OCI-LY7 (cell line): ENCODE measurements around the gene IRAK1. TPM values are rescaled to one million over a fixed set of nuclear protein-coding genes. Genes with fewer than 3 reads are reported as not detected.

Source experiments
- BruUV-seq: library from RNA; stranded (reverse); fragments of 400-500 nt; replicated peaks from 2 replicates; lab custom pipeline; 2021; lab: Mats Ljungman, UMichigan
- CTCF ChIA-PET: fragments of 300-600 bp; sonication (Branson Sonifier 250); formaldehyde crosslinking; loops from one replicate; lab custom pipeline; 2022; ENCODE audit warnings: antibody characterized with exemption; ENCODE audit not compliant: unreplicated experiment; lab: Charles Lee
- POLR2A ChIA-PET: fragments of 300-600 bp; sonication (Branson Sonifier 250); formaldehyde crosslinking; loops from one replicate; lab custom pipeline; 2022; ENCODE audit warnings: antibody characterized with exemption; lab: Charles Lee
- DNase-seq: peaks from one replicate; pipeline ENCODE4 v3.0.0-alpha.2; 2015; ENCODE audit warnings: low spot score
- H2AFZ ChIP-seq: fragments of 200-600 bp; sonication (generic), shearing (Covaris generic); 2 replicates; pipeline ENCODE4 v1.6.1; 2014; ENCODE audit warnings: mild to moderate bottlenecking, antibody characterized with exemption, low read length, moderate library complexity
- H3K27ac ChIP-seq: fragments of 200-600 bp; sonication (generic); 2 replicates; pipeline ENCODE4 v1.5.1; 2014; ENCODE audit warnings: mixed run types, low read depth, mild to moderate bottlenecking, moderate library complexity, low read length, inconsistent platforms; ENCODE audit not compliant: poor library complexity, severe bottlenecking
- H3K36me3 ChIP-seq: fragments of 200-600 bp; sonication (generic); 2 replicates; pipeline ENCODE4 v1.6.1; 2014; ENCODE audit warnings: mild to moderate bottlenecking, antibody characterized with exemption, low read length, moderate library complexity, mixed read lengths; ENCODE audit not compliant: insufficient read depth
- H3K4me1 ChIP-seq: fragments of 200-600 bp; sonication (generic); 2 replicates; pipeline ENCODE4 v1.5.1; 2014; ENCODE audit warnings: mild to moderate bottlenecking, low read length; ENCODE audit not compliant: insufficient read depth, poor library complexity, severe bottlenecking
- H3K4me2 ChIP-seq: fragments of 200-600 bp; sonication (generic); 2 replicates; pipeline ENCODE4 v1.6.1; 2014; ENCODE audit warnings: mild to moderate bottlenecking, low read length
- H3K4me3 ChIP-seq: fragments of 200-600 bp; sonication (generic); 2 replicates; pipeline ENCODE4 v1.5.1; 2014; ENCODE audit warnings: mild to moderate bottlenecking, low read depth, low read length; ENCODE audit not compliant: poor library complexity, severe bottlenecking
- H3K79me2 ChIP-seq: fragments of 200-600 bp; sonication (generic); 2 replicates; pipeline ENCODE4 v1.6.1; 2016; ENCODE audit warnings: low read depth, mild to moderate bottlenecking, low read length, moderate library complexity, mixed read lengths; ENCODE audit not compliant: insufficient read depth
- H3K9me2 ChIP-seq: fragments of 200-600 bp; sonication (generic); 2 replicates; pipeline ENCODE4 v1.6.1; 2016; ENCODE audit warnings: mild to moderate bottlenecking, low read length, mixed read lengths; ENCODE audit not compliant: insufficient read depth
- H3K9me3 ChIP-seq: fragments of 200-600 bp; sonication (generic); 2 replicates; pipeline ENCODE4 v1.6.1; 2014; ENCODE audit warnings: mild to moderate bottlenecking, mixed run types, low read length, mixed read lengths
- H4K20me1 ChIP-seq: fragments of 200-600 bp; sonication (generic); 2 replicates; pipeline ENCODE4 v1.6.1; 2014; ENCODE audit warnings: mild to moderate bottlenecking, antibody characterized with exemption, low read length, moderate library complexity, mixed read lengths; ENCODE audit not compliant: insufficient read depth
- EZH2phosphoT487 ChIP-seq: fragments of 200-600 bp; sonication (generic); IDR thresholded peaks from 2 replicates; pipeline ENCODE4 v1.6.1; 2018; ENCODE audit warnings: low read depth, borderline replicate concordance, mild to moderate bottlenecking, mixed run types, antibody characterized with exemption, low read length, moderate library complexity, mixed read lengths
- intact Hi-C: fragments of 100-400 bp; cut with micrococcal nuclease; formaldehyde crosslinking; loops from one replicate; pipeline ENCODE4 v1.10.0; 2022; ENCODE audit not compliant: unreplicated experiment
- total RNA-seq, 2 experiments: library from RNA; depleted of rRNA in 1 of 2; stranded (reverse); fragments of >200 nt in 1 of 2; shearing (Covaris generic) in 1 of 2; gene quantifications; 2 replicates each; pipeline ENCODE4 v1.2.3, GENCODE V29; 2014 to 2022
- TF ChIP-seq, protein P1 (sequence below): fragments of 200-600 bp; sonication (generic); conservative IDR thresholded peaks from 2 replicates; pipeline ENCODE4 v1.5.1; 2014; ENCODE audit warnings: mild to moderate bottlenecking, antibody characterized with exemption, low read length, moderate library complexity, mixed read lengths

Gene IRAK1
- total RNA-seq, 2 experiments from 2014 or later: 75.5 to 136 TPM

DNA sequence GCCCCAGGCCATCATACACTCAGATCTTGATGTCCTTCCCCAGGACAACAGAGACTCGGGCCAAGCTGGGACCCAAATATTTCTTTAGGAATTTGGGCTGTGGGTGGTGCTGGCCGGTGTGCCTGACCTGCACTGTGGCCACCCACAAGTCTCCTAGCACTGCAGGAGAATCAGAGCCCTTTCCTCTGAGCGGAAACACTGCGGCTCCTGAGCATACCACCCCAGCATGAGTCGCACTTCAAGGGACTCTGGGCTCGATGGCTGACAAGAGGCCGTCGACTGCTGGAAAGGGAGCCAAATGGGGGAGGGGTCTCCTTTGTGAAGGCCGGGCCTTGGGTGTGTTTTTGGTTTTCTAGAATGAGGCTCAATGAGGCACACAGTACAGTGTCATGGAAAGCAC is 13.0 kb upstream of the IRAK1 start:
- Histone ChIP-seq H3K79me2 (no peaks in the 10 kb centered on the region), H4K20me1 (no peaks in the 10 kb centered on the region), H3K4me1 (peaks cover 5% of the 10 kb centered on the region), H3K27ac (no peak overlapping the region), H3K9me2 (no peaks in the 10 kb centered on the region), H3K36me3 (peaks cover 27% of the 10 kb centered on the region), H2AFZ (no peak overlapping the region), H3K4me3 (no peak overlapping the region), H3K4me2 (no peak overlapping the region), H3K9me3 (no peaks in the 10 kb centered on the region)
- POLR2A ChIA-PET: no interaction called here
- CTCF ChIA-PET: no interaction called here
- BruUV-seq: no TSS peak
- DNase-seq: no peak
- intact Hi-C loops: no loop called here
- TF ChIP-seq EZH2phosphoT487: no peak
- TF ChIP-seq, protein P1, sequence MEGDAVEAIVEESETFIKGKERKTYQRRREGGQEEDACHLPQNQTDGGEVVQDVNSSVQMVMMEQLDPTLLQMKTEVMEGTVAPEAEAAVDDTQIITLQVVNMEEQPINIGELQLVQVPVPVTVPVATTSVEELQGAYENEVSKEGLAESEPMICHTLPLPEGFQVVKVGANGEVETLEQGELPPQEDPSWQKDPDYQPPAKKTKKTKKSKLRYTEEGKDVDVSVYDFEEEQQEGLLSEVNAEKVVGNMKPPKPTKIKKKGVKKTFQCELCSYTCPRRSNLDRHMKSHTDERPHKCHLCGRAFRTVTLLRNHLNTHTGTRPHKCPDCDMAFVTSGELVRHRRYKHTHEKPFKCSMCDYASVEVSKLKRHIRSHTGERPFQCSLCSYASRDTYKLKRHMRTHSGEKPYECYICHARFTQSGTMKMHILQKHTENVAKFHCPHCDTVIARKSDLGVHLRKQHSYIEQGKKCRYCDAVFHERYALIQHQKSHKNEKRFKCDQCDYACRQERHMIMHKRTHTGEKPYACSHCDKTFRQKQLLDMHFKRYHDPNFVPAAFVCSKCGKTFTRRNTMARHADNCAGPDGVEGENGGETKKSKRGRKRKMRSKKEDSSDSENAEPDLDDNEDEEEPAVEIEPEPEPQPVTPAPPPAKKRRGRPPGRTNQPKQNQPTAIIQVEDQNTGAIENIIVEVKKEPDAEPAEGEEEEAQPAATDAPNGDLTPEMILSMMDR: no peak

DNA sequence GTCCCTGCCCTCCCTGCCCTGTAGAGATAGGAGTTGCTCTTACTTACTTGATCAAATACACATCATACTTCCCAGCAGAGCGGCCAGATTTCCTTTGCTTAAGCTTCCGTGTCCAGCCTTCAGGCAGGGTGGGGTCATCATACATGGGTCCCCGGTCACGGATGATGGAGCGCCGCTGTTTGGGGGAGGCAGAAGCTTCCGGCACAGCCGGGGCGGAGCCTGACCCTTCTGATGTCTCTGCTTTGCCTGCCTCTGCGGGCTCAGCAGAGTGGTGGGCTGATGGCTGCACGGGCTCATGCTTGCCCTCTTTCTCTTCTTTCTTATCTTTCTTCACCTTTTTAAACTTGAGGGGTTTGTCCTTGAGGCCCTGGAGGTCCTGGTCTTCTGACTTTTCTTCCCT is 12.5 kb upstream of the IRAK1 start:
- H3K4me3 ChIP-seq: no peak overlapping the region
- no peak overlapping the region for H3K27ac ChIP-seq
- H3K4me1 ChIP-seq: peaks cover 5% of the 10 kb centered on the region
- ChIA-PET POLR2A (no interaction called here), CTCF (no interaction called here)
- H3K9me2 ChIP-seq: no peaks in the 10 kb centered on the region
- H3K4me2 ChIP-seq: no peak overlapping the region
- H4K20me1 ChIP-seq: no peaks in the 10 kb centered on the region
- no peak for DNase-seq
- intact Hi-C loops: no loop called here
- TF ChIP-seq, protein P1: no peak
- TF ChIP-seq EZH2phosphoT487: no peak
- H3K79me2 ChIP-seq: no peaks in the 10 kb centered on the region
- no peak overlapping the region for H2AFZ ChIP-seq
- H3K9me3 ChIP-seq: no peaks in the 10 kb centered on the region
- no TSS peak for BruUV-seq
- H3K36me3 ChIP-seq: peaks cover 27% of the 10 kb centered on the region

DNA sequence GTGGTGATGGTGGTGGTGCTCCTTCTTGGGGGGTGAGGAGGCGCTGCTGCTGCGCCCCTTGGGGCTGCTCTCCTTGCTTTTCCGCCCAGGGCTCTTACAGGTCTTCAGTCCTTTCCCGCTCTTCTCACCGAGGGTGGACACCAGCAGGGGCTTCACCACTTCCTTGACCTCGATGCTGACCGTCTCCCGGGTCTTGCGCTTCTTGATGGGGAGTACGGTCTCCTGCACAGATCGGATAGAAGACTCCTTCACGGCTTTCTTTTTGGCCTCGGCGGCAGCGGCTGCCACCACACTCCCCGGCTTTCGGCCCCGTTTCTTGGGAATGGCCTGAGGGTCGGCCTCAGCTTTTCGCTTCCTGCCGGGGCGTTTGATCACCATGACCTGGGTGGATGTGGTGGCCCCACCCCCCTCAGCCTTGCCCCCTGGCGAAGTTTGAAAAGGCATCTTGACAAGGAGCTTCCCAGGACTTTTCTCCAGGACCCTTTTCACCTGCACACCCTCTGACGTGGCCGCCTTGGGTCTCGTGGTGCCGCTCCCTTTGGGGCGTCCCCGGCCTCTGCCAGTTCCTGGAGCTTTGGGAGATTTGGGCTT is 11.1 kb upstream of the IRAK1 start:
- Histone ChIP-seq H2AFZ (no peak overlapping the region), H4K20me1 (no peaks in the 10 kb centered on the region), H3K4me3 (no peak overlapping the region), H3K4me2 (no peak overlapping the region), H3K9me3 (no peaks in the 10 kb centered on the region), H3K27ac (no peak overlapping the region), H3K36me3 (peaks cover 27% of the 10 kb centered on the region), H3K4me1 (no peaks in the 10 kb centered on the region), H3K79me2 (no peaks in the 10 kb centered on the region), H3K9me2 (no peaks in the 10 kb centered on the region)
- TF ChIP-seq EZH2phosphoT487: no peak
- TF ChIP-seq, protein P1: no peak
- POLR2A ChIA-PET: interaction anchor here (1.0 kb wide), 1 partner anchor 28 kb away, joined by 3 read pairs; no protein-coding TSS in a partner anchor
- BruUV-seq: TSS peak; percentile 48
- intact Hi-C loops: no loop called here
- CTCF ChIA-PET: interaction anchor here (0.6 kb wide), 1 partner anchor 72 kb away, joined by 3 read pairs; no protein-coding TSS in a partner anchor
- no peak for DNase-seq
